ENCODE measurements around the gene SPTBN5.

Gene SPTBN5

GRCh38 chr15:41928100-41928499 is 34.2 kb upstream of the SPTBN5 start:
- DNase-seq (ENCODE audit: low read depth, low spot score) = no peak
- no peak overlapping the region for H3K4me3 ChIP-seq (ENCODE audit: low read length)

- H3K4me3 ChIP-seq (ENCODE audit: low read length) = no peak overlapping the region
- DNase-seq (ENCODE audit: low read depth, low spot score) = no peak
These were observed 33.7 kb upstream of the SPTBN5 start for GRCh38 chr15:41927536-41927935.

GRCh38 chr15:41926185-41927056 is 32.6 kb upstream of the SPTBN5 start:
- no peak overlapping the region for H3K4me3 ChIP-seq (ENCODE audit: low read length)
- DNase-seq (ENCODE audit: low read depth, low spot score) = no peak

- no peak for DNase-seq (ENCODE audit: low read depth, low spot score)
These were observed 31.3 kb upstream of the SPTBN5 start for GRCh38 chr15:41925086-41925608.

GRCh38 chr15:41923401-41923997 is 29.6 kb upstream of the SPTBN5 start:
- no peak overlapping the region for H3K4me3 ChIP-seq (ENCODE audit: low read length)
- no peak for DNase-seq (ENCODE audit: low read depth, low spot score)

More at GRCh38 chr15:41925086-41925608, 31.3 kb upstream of the SPTBN5 start:
- H3K4me3 ChIP-seq (ENCODE audit: low read length) = no peak overlapping the region

GRCh38 chr15:41922353-41922752 is 28.5 kb upstream of the SPTBN5 start:
- no peak for DNase-seq (ENCODE audit: low read depth, low spot score)
- no peak overlapping the region for H3K4me3 ChIP-seq (ENCODE audit: low read length)

GRCh38 chr15:41921639-41922038 is 27.8 kb upstream of the SPTBN5 start:
- H3K4me3 ChIP-seq (ENCODE audit: low read length) = no peak overlapping the region
- no peak for DNase-seq (ENCODE audit: low read depth, low spot score)

- no peak overlapping the region for H3K4me3 ChIP-seq (ENCODE audit: low read length)
- DNase-seq (ENCODE audit: low read depth, low spot score) = no peak
These were observed 27.3 kb upstream of the SPTBN5 start for GRCh38 chr15:41921167-41921566.

GRCh38 chr15:41919954-41920538 is 26.2 kb upstream of the SPTBN5 start:
- no peak for DNase-seq (ENCODE audit: low read depth, low spot score)
- H3K4me3 ChIP-seq (ENCODE audit: low read length) = no peak overlapping the region

GRCh38 chr15:41919201-41919820 is 25.5 kb upstream of the SPTBN5 start:
- DNase-seq (ENCODE audit: low read depth, low spot score) = no peak
- no peak overlapping the region for H3K4me3 ChIP-seq (ENCODE audit: low read length)

- DNase-seq (ENCODE audit: low read depth, low spot score) = no peak
These were observed 24.8 kb upstream of the SPTBN5 start for GRCh38 chr15:41918506-41919126.

GRCh38 chr15:41917767-41918430 is 24.0 kb upstream of the SPTBN5 start:
- no peak overlapping the region for H3K4me3 ChIP-seq (ENCODE audit: low read length)

More at GRCh38 chr15:41918506-41919126, 24.8 kb upstream of the SPTBN5 start:
- no peak overlapping the region for H3K4me3 ChIP-seq (ENCODE audit: low read length)

GRCh38 chr15:41915255-41915994 is 21.6 kb upstream of the SPTBN5 start:
- no peak for DNase-seq (ENCODE audit: low read depth, low spot score)
- H3K4me3 ChIP-seq (ENCODE audit: low read length) = no peak overlapping the region

More at GRCh38 chr15:41917767-41918430, 24.0 kb upstream of the SPTBN5 start:
- DNase-seq (ENCODE audit: low read depth, low spot score) = no peak

GRCh38 chr15:41914411-41914810 is 20.6 kb upstream of the SPTBN5 start:
- no peak overlapping the region for H3K4me3 ChIP-seq (ENCODE audit: low read length)
- DNase-seq (ENCODE audit: low read depth, low spot score) = no peak

GRCh38 chr15:41913256-41913655 is 19.4 kb upstream of the SPTBN5 start:
- DNase-seq (ENCODE audit: low read depth, low spot score) = no peak
- H3K4me3 ChIP-seq (ENCODE audit: low read length) = no peak overlapping the region

GRCh38 chr15:41911691-41912345 is 18.0 kb upstream of the SPTBN5 start:
- DNase-seq (ENCODE audit: low read depth, low spot score) = no peak
- H3K4me3 ChIP-seq (ENCODE audit: low read length) = no peak overlapping the region

- no peak overlapping the region for H3K4me3 ChIP-seq (ENCODE audit: low read length)
- no peak for DNase-seq (ENCODE audit: low read depth, low spot score)
These were observed 15.0 kb upstream of the SPTBN5 start for GRCh38 chr15:41908736-41909461.

Data from Jurkat, Clone E6-1 (cell line).